GM19193 (cell line): ENCODE results near the gene PTOV1.

Experiments used
- POLR2A ChIP-seq: IDR thresholded peaks from 4 replicates; pipeline ENCODE4 v1.6.1; 2011; ENCODE audit not compliant: insufficient read depth, insufficient read length; ENCODE audit errors: extremely low read depth

The PTOV1 gene

DNA sequence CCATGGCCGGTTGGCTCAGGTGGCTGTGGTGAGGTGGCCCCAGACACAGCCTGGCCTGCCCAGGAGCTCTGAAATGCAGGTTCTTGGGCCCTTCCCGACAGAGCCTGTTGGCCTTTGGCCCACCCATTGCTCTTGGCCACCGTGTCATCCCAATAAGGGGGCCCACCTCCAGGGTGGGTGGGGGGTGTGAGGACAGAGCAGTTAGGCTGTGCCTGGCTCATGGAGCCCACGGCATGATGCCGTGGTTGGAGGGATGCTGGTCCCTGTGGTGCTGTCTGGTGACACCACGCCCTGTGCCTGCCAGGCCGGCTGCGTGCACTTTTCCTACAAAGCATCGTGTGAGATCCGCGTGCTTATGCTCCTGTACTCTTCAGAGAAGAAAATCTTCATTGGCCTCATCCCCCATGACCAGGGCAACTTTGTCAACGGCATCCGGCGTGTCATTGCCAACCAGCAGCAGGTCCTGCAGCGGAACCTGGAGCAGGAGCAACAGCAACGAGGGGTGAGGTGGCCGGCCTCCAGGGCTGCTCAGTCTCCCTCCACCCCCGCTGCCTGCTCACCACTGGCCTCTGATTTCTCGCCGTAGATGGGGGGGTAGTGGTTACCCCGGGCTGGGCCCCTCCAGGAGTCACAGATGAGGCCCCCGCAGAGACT, 8.8 kb downstream of the PTOV1 start:
- no peak for TF ChIP-seq POLR2A

DNA sequence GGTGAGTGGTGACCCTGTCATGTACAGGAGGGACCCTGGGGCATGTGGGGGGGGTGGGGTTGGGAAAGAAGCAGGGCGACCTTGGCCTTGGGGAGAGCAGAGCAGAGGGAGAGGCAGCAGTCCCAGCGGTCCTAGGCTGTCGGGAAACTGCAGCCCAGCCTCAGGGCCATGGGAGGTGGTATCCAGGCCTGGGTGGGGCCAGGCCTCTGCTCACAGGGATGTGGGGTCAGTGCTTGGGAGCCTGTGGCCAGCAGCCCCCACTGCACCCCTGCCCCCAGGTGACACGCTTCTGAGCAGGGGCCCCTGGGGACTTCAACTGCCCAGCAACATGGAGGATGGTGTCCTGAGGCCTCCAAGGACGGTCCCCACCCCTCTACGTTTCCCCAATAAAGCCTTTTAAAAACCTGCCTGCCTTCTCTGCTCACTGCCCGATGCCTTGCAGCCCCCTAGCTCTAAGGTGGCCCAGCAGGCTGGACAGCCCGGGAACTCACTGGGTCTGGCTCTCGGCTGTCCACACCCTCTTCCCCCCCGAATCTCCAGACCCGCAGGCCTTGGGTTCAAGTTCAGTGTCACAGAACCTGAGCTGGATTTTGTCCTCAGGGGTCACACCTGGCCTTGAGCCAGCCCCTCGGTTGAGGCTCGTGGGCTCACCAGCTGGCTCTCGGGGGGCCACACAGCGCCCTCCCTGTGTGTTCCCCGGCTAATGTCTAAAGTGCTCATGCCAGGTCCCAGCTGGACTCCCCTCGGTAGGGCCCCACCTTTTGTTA, 9.6 kb downstream of the PTOV1 start:
- no peak for TF ChIP-seq POLR2A

DNA sequence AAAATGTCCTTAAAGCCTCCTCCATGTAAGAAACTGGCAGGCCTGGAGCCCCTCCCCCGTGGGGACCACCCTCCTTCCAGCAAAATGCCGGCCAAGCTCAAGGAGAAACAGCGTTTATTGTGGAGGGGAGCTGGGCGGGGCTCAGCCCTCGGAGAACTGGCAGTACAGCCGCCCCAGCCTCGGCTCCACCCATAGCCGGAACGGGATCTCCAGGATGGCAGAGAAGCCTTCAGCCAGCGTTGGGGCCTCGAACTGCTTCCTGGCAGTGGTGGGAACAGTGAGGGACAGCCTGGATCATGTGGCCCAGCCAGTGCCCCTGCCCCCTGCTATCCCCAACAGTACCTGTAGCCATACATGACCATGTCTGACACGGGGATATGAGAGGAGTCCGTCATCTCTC, 10.1 kb downstream of the PTOV1 start:
- no peak for TF ChIP-seq POLR2A

DNA sequence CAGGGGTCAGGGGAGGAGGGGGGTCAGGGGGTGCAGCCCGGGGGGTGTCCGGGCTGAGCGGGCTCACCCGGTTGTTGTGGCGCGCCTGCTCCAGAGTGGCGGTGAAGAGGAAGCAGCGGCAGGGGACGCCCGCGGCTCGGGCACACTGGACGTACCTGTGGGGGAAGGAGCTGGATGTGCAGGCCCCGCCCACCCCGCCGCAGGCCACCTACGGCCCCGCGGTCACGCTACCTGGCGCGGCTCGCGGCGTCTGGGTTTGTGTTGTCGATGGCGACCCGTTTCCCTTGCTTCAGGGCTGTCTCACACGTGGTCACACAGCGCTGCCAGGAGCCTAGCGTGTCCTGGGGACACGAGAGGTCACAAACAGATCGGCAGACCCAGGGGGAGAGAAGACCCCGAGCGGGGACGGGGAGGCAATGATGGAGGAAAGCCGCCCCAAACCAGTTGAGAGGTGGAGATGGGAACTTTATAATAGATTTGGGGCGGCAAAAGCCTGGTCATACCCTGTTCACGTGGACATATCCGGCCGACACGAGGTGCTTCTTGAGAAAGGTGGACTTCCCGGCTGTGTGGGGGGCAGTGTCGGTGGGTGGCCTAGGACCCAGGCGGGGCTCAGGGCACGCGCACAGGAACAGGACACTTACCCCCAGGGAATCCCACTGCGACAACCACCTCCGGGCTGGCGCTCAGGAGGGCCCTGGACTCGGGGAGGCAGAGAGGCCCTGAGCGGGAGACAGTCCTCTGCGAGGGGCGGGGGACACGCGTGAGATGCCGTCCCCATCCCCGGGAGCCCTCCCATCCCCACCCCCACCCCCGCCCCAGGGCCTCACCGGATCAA, 10.8 kb downstream of the PTOV1 start:
- no peak for TF ChIP-seq POLR2A

DNA sequence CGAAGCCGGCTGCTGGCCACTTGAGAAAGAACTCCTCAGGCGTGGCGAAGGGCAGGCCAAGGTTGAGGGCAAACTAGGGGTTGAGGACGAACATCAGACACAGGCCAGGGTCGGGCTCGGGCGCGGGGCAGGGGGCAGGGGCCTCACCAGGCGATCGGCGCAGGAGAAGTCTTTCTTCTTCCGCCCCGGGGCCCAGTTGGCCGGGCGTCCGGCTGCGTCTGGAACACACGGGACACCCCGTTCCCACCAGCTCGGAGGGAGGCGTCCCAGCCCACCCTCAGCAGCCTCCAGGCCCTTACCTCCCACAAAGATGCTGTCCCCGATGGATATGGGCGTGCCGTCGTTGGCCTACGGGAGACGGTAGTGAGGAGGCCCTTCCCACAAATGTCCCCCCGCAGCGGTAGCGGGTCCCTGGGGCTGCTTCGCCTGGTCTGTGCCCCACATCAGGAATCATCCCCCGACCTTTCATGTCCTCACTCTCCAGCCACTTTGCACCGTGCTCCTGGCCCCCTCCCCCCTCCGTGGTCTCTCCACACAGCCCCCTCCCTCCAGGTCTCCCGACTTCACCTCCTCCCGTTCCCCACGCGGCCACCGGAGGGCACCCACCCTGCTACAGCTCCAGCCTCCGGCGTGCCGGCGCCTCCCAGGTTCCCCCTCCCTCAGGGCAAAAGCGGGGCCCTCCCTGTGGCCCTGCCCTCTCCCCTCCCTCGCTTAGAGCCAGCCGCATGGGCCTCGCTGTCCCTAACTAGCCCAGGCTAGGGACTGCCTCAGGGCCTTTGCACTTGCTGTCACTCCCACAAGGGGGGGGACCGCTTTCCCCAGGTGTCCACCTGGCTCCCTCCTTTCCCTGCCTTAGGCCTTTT, 11.7 kb downstream of the PTOV1 start:
- TF ChIP-seq POLR2A = no peak

DNA sequence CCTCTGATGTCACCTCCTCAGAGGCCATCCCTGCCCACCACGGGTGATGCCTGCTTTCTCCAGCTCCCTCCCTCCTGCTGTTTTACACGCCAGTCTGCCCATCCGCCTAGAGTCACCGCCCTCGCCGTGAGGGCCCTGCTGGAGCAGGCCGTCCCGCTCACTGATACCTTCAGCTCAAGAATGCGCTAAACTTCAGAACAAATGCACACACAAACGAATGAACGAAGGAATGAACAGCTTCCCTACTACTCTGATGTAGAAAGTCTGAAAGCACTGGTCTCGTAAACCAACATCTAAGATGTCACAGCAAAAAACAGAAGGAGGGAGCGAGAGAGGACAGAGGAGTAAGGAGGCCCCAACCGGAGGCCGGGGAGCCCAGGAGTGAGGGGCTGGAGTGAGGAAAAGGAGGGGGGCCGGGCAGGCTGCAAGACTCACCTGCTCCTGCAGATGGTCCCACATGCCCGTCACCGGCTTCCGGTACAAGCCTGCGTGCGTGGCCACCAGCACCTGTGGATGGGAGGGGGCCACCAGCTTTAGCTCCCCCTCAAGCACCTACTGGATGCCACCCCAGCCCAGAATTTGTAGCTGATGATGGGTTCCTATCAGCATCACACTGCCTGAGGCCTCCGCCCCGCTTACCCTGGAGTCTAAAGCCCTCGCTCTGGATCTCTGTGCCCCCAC, 12.4 kb downstream of the PTOV1 start:
- no peak for TF ChIP-seq POLR2A

DNA sequence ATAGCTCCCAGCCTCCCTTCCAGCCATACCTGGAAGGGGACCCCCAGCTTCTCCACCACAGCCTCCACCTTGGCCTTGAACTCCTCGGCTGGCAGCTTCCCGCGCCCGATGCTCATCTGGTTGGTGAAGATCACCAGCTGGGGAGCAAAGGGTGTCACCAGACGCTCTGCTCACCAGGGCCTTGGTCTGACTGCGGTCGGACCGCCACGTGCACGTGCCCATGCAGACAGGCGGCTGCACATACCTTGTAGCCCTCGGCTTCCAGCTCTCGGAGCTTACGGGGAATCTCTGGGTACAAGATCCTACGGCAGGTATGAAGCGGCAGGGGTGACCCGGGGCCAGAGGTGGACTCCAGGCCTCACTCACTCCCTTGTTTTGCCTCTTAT, 13.0 kb downstream of the PTOV1 start:
- no peak for TF ChIP-seq POLR2A

DNA sequence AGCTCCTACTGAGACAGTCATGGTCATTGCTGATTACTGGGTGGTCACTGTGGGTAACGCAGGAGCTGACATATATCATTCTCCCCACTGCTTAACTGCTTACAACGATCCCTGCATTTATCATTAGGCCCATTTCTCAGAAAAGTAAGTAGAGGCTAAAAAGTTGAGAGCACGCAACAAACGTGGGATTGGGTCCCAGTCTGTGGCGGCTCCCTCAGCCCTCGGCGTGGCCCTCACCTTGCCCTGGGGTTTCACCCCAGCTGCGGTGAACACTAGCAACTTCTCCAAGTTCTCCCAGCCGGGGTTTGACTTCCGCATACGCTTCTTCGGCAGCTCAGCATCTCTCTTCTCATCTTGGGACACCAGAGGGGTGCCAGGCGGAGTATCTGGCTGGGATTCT, 13.9 kb downstream of the PTOV1 start:
- no peak for TF ChIP-seq POLR2A

DNA sequence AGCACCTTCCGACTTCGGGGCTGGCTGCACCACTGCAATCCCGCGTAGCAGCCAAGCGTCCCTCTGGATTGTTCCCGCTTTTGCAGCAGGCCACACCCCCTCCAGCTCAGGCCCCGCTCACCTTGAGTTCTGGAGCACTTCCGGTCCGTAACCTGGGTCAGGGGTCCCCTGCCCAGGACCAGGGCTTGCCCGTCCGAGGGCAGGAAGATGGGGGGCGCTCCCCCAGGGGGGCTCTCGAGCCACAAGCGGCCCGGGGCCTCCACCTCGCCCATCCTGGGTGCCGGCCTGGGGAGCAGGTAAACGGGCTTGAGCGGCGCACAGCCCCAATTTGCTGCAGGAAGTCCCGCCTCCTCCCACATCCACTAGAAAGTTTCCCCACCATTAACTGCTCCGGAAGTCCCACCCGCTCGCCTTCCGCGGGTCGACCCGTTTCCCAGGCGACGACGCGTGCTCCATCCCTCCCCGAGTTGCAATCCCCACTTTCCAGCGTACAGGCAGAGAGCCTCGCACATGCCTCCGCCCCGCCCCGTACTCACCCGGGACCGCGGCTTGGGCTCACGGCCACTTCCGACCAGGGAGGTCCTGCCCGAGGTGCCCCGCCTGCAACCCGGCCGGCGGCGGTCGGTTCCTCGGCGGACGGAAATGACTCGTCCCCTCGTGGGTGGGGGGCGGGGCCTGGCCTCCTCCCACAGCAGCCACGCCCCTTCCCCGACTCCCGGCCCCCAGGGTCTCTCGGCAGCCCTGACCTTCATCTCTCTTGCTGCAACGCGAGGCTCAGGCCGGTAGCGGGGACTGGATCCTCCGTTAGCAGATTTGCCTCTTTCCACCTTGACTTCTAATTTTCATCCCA, 16.2 kb downstream of the PTOV1 start, which contains the start of gene PNKP:
Gene PNKP (minus strand): TSS at position 644 of the 850 bp plus-strand sequence. CDS start 372 bp downstream, at position 272.
- peak; percentile 88 for TF ChIP-seq POLR2A

DNA sequence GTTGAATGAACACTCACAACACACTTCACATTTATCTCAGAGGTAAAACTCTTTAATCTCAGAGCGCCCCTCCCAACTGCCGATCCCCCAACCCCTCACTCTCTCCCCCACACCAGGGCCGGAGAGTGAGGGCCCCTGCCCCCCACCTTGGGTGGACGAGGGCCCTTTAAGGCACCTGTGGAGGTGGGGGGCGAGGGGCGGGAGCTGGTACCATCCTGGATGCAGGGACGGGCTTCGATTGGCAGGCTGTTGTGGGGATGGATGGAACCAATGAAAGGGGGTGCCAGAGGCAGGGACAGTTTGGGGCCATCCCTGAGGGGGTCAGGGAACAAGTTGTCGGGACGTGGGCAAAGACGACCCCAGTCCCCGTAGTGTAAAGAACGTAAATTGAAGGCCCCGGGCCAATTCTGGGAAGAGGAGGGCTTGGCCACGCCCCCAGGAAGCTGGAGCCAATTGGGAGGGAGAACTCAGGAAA, 18.1 kb downstream of the PTOV1 start:
- no peak for TF ChIP-seq POLR2A

DNA sequence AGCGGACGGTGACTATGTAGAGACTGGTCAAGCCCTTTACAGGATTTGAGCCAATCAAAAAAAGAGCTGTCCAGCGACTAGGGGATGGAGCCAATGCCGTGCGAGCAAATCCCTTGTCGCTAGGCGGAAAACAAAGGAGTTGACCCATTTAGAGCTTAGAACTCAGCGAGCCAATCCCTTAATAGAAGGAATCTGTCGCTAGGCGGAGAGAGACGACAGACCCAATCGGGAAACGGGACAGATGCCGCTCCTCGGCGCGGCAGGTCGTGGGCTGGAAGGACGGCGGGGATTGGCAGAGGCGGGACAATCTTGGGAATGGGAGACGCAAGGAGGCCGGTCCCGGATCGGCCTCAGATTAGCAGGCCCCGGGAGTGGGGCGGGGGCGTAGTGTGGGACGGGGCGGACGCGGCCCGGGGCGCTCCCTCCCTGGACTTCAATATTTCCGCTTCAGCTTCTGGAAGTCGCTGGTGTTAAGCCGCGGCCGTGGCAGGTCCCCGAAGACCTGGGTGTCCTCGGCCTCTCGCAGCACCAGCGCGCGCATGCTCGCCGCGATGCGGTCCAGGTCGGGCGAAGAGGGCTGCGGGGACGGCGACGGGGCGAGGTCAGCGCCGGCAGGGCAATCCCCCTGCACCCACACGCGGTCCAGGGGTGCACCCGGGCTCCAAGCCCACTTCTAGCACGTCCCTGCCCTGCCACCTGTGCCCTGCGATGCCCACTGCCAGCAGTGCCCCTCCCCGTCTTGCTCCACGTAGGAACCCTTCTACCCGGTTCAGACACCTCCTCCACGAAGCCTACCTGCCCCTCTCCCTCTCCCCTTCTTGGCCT, 18.7 kb downstream of the PTOV1 start:
- peak; percentile 61 for TF ChIP-seq POLR2A

DNA sequence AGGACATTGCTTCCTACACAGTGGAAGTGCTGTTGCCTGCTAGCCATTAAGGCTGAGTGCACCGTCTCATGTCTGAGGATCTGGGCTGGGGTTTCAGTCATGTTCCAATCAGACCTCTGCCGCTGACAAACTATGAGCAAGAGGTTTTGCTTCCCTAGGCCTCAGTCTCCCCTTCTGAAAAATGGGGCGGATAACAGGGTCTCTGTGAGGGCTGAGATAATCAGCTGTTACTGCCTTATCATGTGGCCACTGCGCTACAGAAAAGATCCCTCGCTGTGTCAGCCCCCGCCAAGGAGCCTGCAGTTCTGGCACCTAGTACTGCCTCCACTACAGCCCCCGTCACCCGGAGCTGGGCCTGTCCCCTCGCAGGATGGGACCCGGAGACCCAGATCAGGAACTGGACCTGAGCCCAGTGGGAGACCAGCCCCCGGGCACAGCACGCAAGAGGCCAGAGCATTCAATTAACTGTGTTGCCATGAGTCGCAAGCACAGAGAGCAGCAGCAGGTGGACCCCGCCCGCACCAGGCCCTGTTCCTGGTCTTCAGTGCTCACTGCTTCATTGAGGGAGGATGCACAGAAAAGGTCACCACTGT, 19.4 kb downstream of the PTOV1 start:
- TF ChIP-seq POLR2A = no peak

DNA sequence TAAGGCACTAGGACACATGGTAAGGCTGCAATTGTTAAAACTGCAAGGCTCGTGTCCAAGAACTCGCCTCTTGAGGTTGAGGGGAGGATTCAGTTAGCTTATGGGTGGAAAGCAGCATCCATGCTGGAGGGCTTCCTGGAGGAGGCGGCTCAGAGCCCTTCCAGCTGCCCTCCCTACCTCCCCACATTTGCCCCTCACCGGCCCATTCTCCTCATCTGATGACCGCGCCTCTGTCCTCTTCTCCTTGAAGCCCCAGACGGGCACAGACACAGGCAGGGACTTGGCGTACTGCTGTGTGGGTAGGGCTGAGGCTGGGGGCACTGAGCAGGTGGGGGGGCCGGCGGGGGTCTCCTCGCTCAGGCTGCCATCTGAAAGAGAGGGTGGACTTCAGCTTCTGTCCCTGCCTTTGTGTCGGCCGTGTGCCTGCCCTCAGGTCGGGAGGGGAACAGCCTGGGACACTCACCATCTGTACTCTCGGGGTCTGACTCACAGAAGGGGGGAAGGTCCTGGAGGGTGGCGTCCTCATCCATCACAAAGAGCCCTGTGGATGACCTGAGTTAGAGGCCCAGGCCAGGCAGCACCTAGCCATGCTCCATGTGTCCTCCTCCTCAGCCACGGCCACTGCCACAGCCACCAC, 20.5 kb downstream of the PTOV1 start:
- no peak for TF ChIP-seq POLR2A
